H1 (cell line): ENCODE results near the gene POLR2A. TPM values are rescaled to one million over a fixed set of nuclear protein-coding genes. Genes with fewer than 3 reads are reported as not detected.

Experiments
- CTCF ChIA-PET: fragments of 300-600 bp; sonication (Branson Sonifier 250); formaldehyde crosslinking; loops from one replicate; lab custom pipeline; 2021; ENCODE audit not compliant: partially characterized antibody; lab: Charles Lee
- POLR2A ChIA-PET: fragments of 300-600 bp; sonication (Branson Sonifier 250); formaldehyde crosslinking; loops from one replicate; lab custom pipeline; 2021; ENCODE audit warnings: inconsistent platforms; ENCODE audit not compliant: partially characterized antibody; lab: Charles Lee
- DNase-seq, 2 experiments: peaks; one replicate each; pipeline versions ENCODE4 v3.0.0 to v3.0.0-alpha.2; 2010 to 2022; ENCODE audit warnings: low spot score in 2 of 2, low read depth in 1 of 2, mixed read lengths in 1 of 2
- FAIRE-seq: peaks from 2 replicates; lab custom pipeline; 2011; peaks lifted over from hg19 to GRCh38; lab: Jason Lieb, UNC
- H2AFZ ChIP-seq: 2 replicates; pipeline ENCODE4 v1.8.1; 2012; ENCODE audit warnings: low read length, inconsistent platforms
- H2AK5ac ChIP-seq: 2 replicates; pipeline ENCODE4 v1.6.1; 2013; ENCODE audit warnings: low read depth, low read length
- H2BK120ac ChIP-seq: replicated peaks from 2 replicates; pipeline ENCODE3; 2013; ENCODE audit warnings: low read depth, low read length, inconsistent platforms
- H2BK12ac ChIP-seq: 2 replicates; pipeline ENCODE4 v1.6.1; 2013; ENCODE audit warnings: low read depth, low read length
- H2BK15ac ChIP-seq: 2 replicates; pipeline ENCODE4 v1.6.1; 2013; ENCODE audit warnings: low read length
- H2BK20ac ChIP-seq: 2 replicates; pipeline ENCODE4 v1.6.1; 2013; ENCODE audit warnings: low read length
- H2BK5ac ChIP-seq: 2 replicates; pipeline ENCODE4 v1.6.1; 2013; ENCODE audit warnings: low read depth, low read length
- H3K14ac ChIP-seq: 2 replicates; pipeline ENCODE4 v1.6.1; 2013; ENCODE audit warnings: inconsistent platforms; ENCODE audit not compliant: insufficient read length
- H3K18ac ChIP-seq: 2 replicates; pipeline ENCODE4 v1.6.1; 2013; ENCODE audit warnings: low read length; ENCODE audit errors: extremely low read depth
- H3K23ac ChIP-seq: 2 replicates; pipeline ENCODE4 v1.6.1; 2013; ENCODE audit warnings: inconsistent platforms; ENCODE audit not compliant: insufficient read length
- H3K23me2 ChIP-seq: 2 replicates; pipeline ENCODE4 v1.6.1; 2013; ENCODE audit warnings: low read depth, low read length
- H3K27ac ChIP-seq: 2 replicates; pipeline ENCODE4 v1.6.1; 2011; ENCODE audit warnings: low read depth, low read length, inconsistent platforms
- H3K27me3 ChIP-seq, 4 experiments: replicated peaks in 1 of 4; 1 replicate in 1 of 4; 2 replicates in 3 of 4; pipeline versions ENCODE4 v1.6.1 to v1.8.1; 2011 to 2013; ENCODE audit warnings: low read length in 3 of 4, mild to moderate bottlenecking in 3 of 4, inconsistent platforms in 2 of 4, mixed read lengths in 2 of 4, moderate library complexity in 1 of 4; ENCODE audit not compliant: control insufficient read depth in 3 of 4, insufficient read depth in 3 of 4; ENCODE audit errors: extremely low read depth in 1 of 4
- H3K36me3 ChIP-seq, 4 experiments: 2 replicates each; pipeline versions ENCODE4 v1.6.1 to v1.8.1; 2011 to 2013; ENCODE audit warnings: mild to moderate bottlenecking in 4 of 4, low read length in 3 of 4, moderate library complexity in 2 of 4, control low read depth in 1 of 4, inconsistent platforms in 1 of 4; ENCODE audit not compliant: insufficient read depth in 4 of 4, control insufficient read depth in 2 of 4
- H3K4ac ChIP-seq: replicated peaks from 2 replicates; pipeline ENCODE3; 2013; ENCODE audit warnings: low read length, low read depth, mixed read lengths, inconsistent platforms; ENCODE audit not compliant: insufficient read length
- H3K4me1 ChIP-seq, 4 experiments: replicated peaks in 1 of 4; 1 replicate in 1 of 4; 2 replicates in 3 of 4; pipeline versions ENCODE4 v1.6.1 to v1.8.1; 2011 to 2013; ENCODE audit warnings: low read length in 3 of 4, inconsistent platforms in 2 of 4, mixed read lengths in 1 of 4; ENCODE audit not compliant: insufficient read depth in 4 of 4, control insufficient read depth in 3 of 4
- H3K4me2 ChIP-seq, 2 experiments: 2 replicates each; pipeline versions ENCODE4 v1.6.1 to v1.8.1; 2011 to 2013; ENCODE audit warnings: low read depth in 2 of 2, low read length in 2 of 2, control low read depth in 1 of 2, inconsistent platforms in 1 of 2, mild to moderate bottlenecking in 1 of 2; ENCODE audit not compliant: insufficient read depth in 1 of 2
- H3K4me3 ChIP-seq, 4 experiments: fragments of 200-600, 300-600 bp in 1 of 4; sonication (generic), shearing (Covaris generic), sonication (Bioruptor Twin) in 1 of 4; 2 replicates each; pipeline versions ENCODE4 v1.5.1 to v1.8.1; 2011 to 2016; ENCODE audit warnings: low read length in 4 of 4, low read depth in 3 of 4, control low read depth in 2 of 4, inconsistent platforms in 2 of 4, mild to moderate bottlenecking in 2 of 4, mixed read lengths in 1 of 4, moderate library complexity in 1 of 4; ENCODE audit not compliant: insufficient read depth in 2 of 4; ENCODE audit errors: extremely low read depth in 1 of 4
- H3K56ac ChIP-seq: replicated peaks from 2 replicates; pipeline ENCODE3; 2013; ENCODE audit warnings: low read depth, mild to moderate bottlenecking, mixed read lengths, low read length, inconsistent platforms; ENCODE audit not compliant: insufficient read length
- H3K79me1 ChIP-seq: 2 replicates; pipeline ENCODE4 v1.6.1; 2013; ENCODE audit warnings: low read depth, low read length, control low read depth
- H3K79me2 ChIP-seq, 2 experiments: 2 replicates each; pipeline versions ENCODE4 v1.6.1 to v1.8.1; 2012 to 2013; ENCODE audit warnings: low read length in 2 of 2, mild to moderate bottlenecking in 2 of 2, inconsistent platforms in 1 of 2; ENCODE audit not compliant: insufficient read depth in 2 of 2, control insufficient read depth in 1 of 2
- H3K9ac ChIP-seq, 4 experiments: replicated peaks in 1 of 4; 1 replicate in 1 of 4; 2 replicates in 3 of 4; pipeline versions ENCODE4 v1.6.1 to v1.8.1; 2011 to 2013; ENCODE audit warnings: low read depth in 3 of 4, low read length in 3 of 4, control low read depth in 2 of 4, mild to moderate bottlenecking in 2 of 4, moderate library complexity in 2 of 4, inconsistent platforms in 1 of 4; ENCODE audit errors: extremely low read depth in 1 of 4
- H3K9me3 ChIP-seq, 2 experiments: 2 replicates each; pipeline versions ENCODE4 v1.6.1 to v1.8.1; 2012 to 2013; ENCODE audit warnings: mild to moderate bottlenecking in 2 of 2, moderate library complexity in 2 of 2, control low read depth in 1 of 2, inconsistent platforms in 1 of 2, low read depth in 1 of 2, low read length in 1 of 2, mixed read lengths in 1 of 2; ENCODE audit not compliant: insufficient read depth in 2 of 2
- H4K20me1 ChIP-seq, 2 experiments: replicated peaks in 1 of 2; 2 replicates each; pipeline versions ENCODE3 to v1.8.1; 2011 to 2013; ENCODE audit warnings: inconsistent platforms in 2 of 2, low read length in 2 of 2, mild to moderate bottlenecking in 1 of 2; ENCODE audit not compliant: insufficient read depth in 2 of 2, control insufficient read depth in 1 of 2
- H4K5ac ChIP-seq: 2 replicates; pipeline ENCODE4 v1.6.1; 2013; ENCODE audit warnings: low read length, low read depth, mixed read lengths, inconsistent platforms; ENCODE audit not compliant: insufficient read length
- H4K8ac ChIP-seq: 2 replicates; pipeline ENCODE4 v1.8.0; 2013; ENCODE audit warnings: mild to moderate bottlenecking, moderate library complexity, low read length, inconsistent platforms; ENCODE audit not compliant: insufficient read depth; ENCODE audit errors: extremely low read depth
- H4K91ac ChIP-seq: replicated peaks from 2 replicates; pipeline ENCODE3; 2013; ENCODE audit warnings: low read length, mixed read lengths, inconsistent platforms; ENCODE audit not compliant: insufficient read length
- GABPA ChIP-seq: IDR thresholded peaks from 2 replicates; pipeline ENCODE4 v1.6.1; 2011; ENCODE audit warnings: mild to moderate bottlenecking, low read length, moderate library complexity, borderline replicate concordance; ENCODE audit not compliant: insufficient read depth
- GTF2F1 ChIP-seq: IDR thresholded peaks from 2 replicates; pipeline ENCODE4 v1.6.1; 2012; ENCODE audit warnings: low read depth, low read length, improper control_type of control experiment, borderline replicate concordance
- NANOG ChIP-seq: IDR thresholded peaks from 2 replicates; pipeline ENCODE4 v1.6.1; 2011; ENCODE audit warnings: low read length, low read depth, mild to moderate bottlenecking, inconsistent platforms; ENCODE audit not compliant: insufficient read depth, poor library complexity, severe bottlenecking
- POLR2A ChIP-seq, 2 experiments: IDR thresholded peaks; 1 replicate in 1 of 2; 2 replicates in 1 of 2; pipeline ENCODE4 v1.6.1; 2011; ENCODE audit warnings: low read depth in 2 of 2, low read length in 2 of 2, mild to moderate bottlenecking in 2 of 2; ENCODE audit errors: control extremely low read depth in 1 of 2
- POLR2AphosphoS5 ChIP-seq: IDR thresholded peaks from 2 replicates; pipeline ENCODE4 v1.6.1; 2011; ENCODE audit warnings: low read depth, low read length
- TBP ChIP-seq: IDR thresholded peaks from 2 replicates; pipeline ENCODE4 v1.6.1; 2011; ENCODE audit warnings: low read depth, low read length, improper control_type of control experiment
- YY1 ChIP-seq: IDR thresholded peaks from 2 replicates; pipeline ENCODE4 v1.6.1; 2011; ENCODE audit warnings: low read depth, mild to moderate bottlenecking, low read length
- WGBS, 2 experiments: shearing (Covaris generic) in 1 of 2; methylation state at CpG; one replicate each; pipeline versions ENCODE4 v1.1.6 to v1.1.7; 2013 to 2015; ENCODE audit warnings: low lambda C conversion rate in 2 of 2, mixed read lengths in 2 of 2, inconsistent platforms in 1 of 2, low coverage in 1 of 2, missing lambda C conversion rate in 1 of 2; ENCODE audit not compliant: insufficient replicate concordance in 2 of 2, insufficient coverage in 1 of 2, insufficient read length in 1 of 2; ENCODE audit errors: extremely low coverage in 1 of 2, missing lambda C conversion rate in 1 of 2; 5-methylcytosine and 5-hydroxymethylcytosine counted together
- polyA plus RNA-seq, 7 experiments: library from polyadenylated mRNA; depleted of rRNA in 3 of 7; stranded (reverse) in 5 of 7; unstranded in 2 of 7; fragments of >200 nt in 5 of 7; fragments of 200-250 nt in 2 of 7; gene quantifications; 1 replicate in 5 of 7; 2 replicates in 1 of 7; 4 replicates in 1 of 7; pipeline versions ENCODE4 v1.2.1 to v1.2.3, GENCODE V29; 2011 to 2013; ENCODE audit warnings: missing spikeins in 2 of 7, mixed read lengths in 2 of 7
- total RNA-seq: library from RNA; stranded (reverse); fragmentation: NEBNext Ultra II Directional; extraction: Animal tissue kit (Norgen Biotek cat#: 25700); gene quantifications from 2 replicates; pipeline ENCODE4 v1.2.1, GENCODE V29; 2021

The POLR2A gene
- total and polyA plus RNA-seq, 2 of the 8 experiments (the other 6 are each of a cell fraction or from before 2014, with no cell fraction given) = 26.8 to 150 TPM

GRCh38 chr17:7511108-7511507, 26.9 kb downstream of the POLR2A start:
- H3K23me2 ChIP-seq = peaks cover 5% of the 10 kb centered on the region; the same call in 1 of the 2 replicates
- CTCF ChIA-PET = interaction anchor here (0.6 to 11.8 kb wide), 8 partner anchors 8 to 725 kb away, joined by 3 to 251 read pairs (median 3); partner anchors contain the start of genes SENP3 and TNFSF13
- H3K79me2 ChIP-seq = no peaks in the 10 kb centered on the region
- H4K91ac ChIP-seq = no peak overlapping the region
- no peak overlapping the region for H4K5ac ChIP-seq
- WGBS, 2 experiments = 88% methylated on average over 10 of the region's 10 CpGs; no CpG with 5 or more reads in 1 of the 2 experiments
- H3K14ac ChIP-seq = no peak overlapping the region
- no peak overlapping the region for H2BK12ac ChIP-seq
- H3K4me3 ChIP-seq = no peak overlapping the region
- no peaks in the 10 kb centered on the region for H3K4me1 ChIP-seq
- H3K36me3 ChIP-seq = peaks cover 31 to 72% (median 65%) of the 10 kb centered on the region in 4 experiments
- H3K56ac ChIP-seq = no peak overlapping the region
- H3K23ac ChIP-seq = no peak overlapping the region
- no peak overlapping the region for H3K4ac ChIP-seq
- FAIRE-seq (no peak), DNase-seq (no peak)
- H2BK5ac ChIP-seq = no peak overlapping the region
- H3K4me2 ChIP-seq = no peak overlapping the region
- no peak overlapping the region for H2BK15ac ChIP-seq
- peaks cover 0 to 18% of the 10 kb centered on the region in 2 experiments for H4K20me1 ChIP-seq
- no peak overlapping the region for H4K8ac ChIP-seq
- H2BK20ac ChIP-seq = no peak overlapping the region; the same call in 1 of the 2 replicates
- H3K79me1 ChIP-seq = no peaks in the 10 kb centered on the region; the same call in 1 of the 2 replicates
- H3K27ac ChIP-seq = no peak overlapping the region
- H2AK5ac ChIP-seq = no peak overlapping the region
- H2AFZ ChIP-seq = no peak overlapping the region
- H3K9me3 ChIP-seq = no peaks in the 10 kb centered on the region; a peak in 1 of 4 replicates
- POLR2A ChIA-PET = interaction anchor here (1.4 to 4.5 kb wide), 2 partner anchors 19 to 26 kb away, joined by 4 to 24 read pairs; partner anchors contain the start of gene POLR2A
- H3K27me3 ChIP-seq = no peaks in the 10 kb centered on the region
- H3K9ac ChIP-seq = no peak overlapping the region
- H2BK120ac ChIP-seq = no peak overlapping the region
- H3K18ac ChIP-seq = no peak overlapping the region
- TF ChIP-seq NANOG = no peak
- no peak for TF ChIP-seq YY1
- TF ChIP-seq TBP = no peak
- 0 out of 3 replicates have a peak, but pooled peaks of 1 of the 2 experiments have one; percentile 9 for TF ChIP-seq POLR2A (IDR thresholded peaks at IDR 0.05; ENCODE audit: control extremely low read depth in 1 of 2, low read depth in 2 of 2, low read length in 2 of 2)
- TF ChIP-seq POLR2AphosphoS5 = peak; percentile 51; the same call in 1 of the 2 replicates
- no peak for TF ChIP-seq GTF2F1
- TF ChIP-seq GABPA = no peak
